ENCODE measurements around the gene NEMF.
"Not testable (repeated sequence)": the region's sequence is repeated elsewhere in the genome, so short reads cannot be mapped to it uniquely, and the experiment has no call there.

NEMF gene

DNA sequence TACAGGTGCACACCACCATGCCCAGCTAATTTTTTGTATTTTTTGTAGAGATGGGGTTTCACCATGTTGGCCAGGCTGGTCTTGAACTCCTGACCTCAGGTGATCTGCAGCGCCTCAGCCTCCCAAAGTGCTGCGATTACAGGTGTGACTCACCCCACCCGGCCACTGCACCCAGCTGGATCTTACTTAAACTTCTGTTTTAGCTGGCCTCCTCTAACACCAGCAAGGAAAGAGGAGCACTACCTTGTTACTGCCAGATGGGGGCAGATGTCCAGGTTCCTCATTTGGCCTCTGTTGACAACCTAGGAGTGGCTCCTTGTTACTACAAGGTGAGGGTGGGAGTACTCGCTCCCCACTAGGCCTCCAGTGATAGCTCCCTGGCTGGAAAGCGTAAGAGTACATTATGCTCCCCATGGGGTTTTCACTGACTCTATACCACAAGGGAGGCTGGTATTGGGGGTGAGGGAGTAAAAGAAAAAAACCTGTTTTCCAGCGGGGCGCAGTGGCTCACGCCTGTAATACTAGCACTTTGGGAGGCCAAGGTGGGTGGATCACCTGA is 27.1 kb upstream of the NEMF start:
- no peak for DNase-seq

- no peak for DNase-seq
These were observed 24.1 kb upstream of the NEMF start for GRCh38 chr14:49876563-49877127.

DNA sequence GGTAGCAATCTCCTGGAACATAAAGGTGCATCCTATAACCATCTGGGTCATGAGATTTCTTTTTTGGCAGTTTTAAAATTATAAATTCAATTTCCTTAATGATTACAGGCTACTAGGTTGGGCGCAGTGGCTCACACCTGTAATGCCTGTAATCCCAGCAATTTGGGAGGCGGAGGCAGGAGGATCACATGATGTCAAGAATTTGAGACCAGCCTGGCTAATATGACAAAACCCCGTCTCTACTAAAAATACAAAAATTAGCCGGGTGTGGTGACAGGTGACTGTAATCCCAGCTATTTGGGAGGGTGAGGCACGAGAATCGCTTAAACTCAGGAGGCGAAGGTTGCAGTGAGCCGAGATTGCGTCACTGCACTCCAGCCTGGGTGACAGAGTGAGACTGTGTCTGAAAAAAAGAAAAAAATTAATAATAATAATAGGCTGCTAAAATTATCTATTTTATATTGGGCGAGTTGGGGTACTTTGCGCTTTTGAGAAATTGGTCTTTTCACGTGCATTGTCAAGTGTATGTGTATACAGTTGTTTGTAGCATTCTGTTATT is 23.1 kb upstream of the NEMF start:
- DNase-seq = no peak

DNA sequence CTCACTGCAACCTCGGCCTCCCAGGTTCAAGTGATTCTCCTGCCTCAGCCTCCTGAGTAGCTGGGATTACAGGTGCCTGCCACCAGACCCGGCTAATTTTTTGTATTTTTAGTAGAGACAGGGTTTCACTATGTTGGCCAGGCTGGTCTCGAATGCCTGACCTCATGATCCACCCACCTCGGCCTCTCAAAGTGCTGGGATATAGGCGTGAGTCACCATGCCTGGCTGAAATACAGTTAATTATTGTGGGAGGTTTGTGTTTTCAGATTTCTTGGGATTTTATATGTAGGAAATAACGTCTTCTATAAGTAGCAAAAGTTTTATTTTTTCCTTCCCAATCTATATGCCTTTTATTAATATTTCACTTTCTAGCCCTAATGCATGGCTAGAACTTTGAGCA is 21.0 kb upstream of the NEMF start:
- DNase-seq = not testable (repeated sequence)

DNA sequence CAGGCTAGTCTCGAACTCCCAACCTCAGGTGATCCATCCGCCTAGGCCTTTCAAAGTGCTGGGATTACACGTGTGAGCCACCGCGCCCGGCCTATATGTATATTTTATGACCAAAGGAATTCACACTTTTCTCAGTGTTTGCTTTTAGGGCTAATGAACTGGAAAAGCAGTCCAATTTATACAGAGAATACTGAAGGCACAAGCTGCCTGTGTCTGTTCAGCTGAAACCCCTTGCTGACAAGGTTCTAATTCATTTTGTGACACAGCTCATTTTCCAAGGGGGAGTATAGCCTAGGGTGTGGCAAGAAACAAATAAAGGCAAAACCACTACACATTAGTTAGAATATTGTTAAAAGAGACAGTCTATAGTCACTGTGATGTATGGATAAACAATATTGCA is 18.3 kb upstream of the NEMF start:
- DNase-seq = no peak

GRCh38 chr14:49868720-49869114 is 16.1 kb upstream of the NEMF start:
- no peak for DNase-seq

GRCh38 chr14:49867831-49868719 is 15.5 kb upstream of the NEMF start:
- DNase-seq = peak; percentile 92

DNA sequence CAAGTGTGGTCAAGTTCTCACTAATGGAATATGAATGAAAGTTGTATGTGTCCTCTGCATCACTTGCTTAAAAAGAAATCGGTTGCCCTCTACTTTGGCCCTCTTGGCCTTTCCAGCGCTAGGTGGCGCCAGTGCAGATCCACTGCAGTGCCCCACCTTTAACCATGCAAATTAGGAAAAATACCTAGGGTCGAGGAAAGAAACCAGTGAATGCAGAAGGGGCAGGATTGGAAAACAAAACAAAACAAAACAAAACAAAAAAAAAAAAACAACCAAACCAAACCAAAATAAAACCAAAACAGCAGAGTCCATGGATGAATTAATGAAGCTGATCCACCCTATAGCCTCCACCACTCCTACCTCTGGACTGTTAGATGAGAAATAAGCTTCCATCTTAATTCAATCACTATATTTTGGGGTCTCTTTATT is 12.9 kb upstream of the NEMF start:
- peak; percentile 49 for DNase-seq

DNA sequence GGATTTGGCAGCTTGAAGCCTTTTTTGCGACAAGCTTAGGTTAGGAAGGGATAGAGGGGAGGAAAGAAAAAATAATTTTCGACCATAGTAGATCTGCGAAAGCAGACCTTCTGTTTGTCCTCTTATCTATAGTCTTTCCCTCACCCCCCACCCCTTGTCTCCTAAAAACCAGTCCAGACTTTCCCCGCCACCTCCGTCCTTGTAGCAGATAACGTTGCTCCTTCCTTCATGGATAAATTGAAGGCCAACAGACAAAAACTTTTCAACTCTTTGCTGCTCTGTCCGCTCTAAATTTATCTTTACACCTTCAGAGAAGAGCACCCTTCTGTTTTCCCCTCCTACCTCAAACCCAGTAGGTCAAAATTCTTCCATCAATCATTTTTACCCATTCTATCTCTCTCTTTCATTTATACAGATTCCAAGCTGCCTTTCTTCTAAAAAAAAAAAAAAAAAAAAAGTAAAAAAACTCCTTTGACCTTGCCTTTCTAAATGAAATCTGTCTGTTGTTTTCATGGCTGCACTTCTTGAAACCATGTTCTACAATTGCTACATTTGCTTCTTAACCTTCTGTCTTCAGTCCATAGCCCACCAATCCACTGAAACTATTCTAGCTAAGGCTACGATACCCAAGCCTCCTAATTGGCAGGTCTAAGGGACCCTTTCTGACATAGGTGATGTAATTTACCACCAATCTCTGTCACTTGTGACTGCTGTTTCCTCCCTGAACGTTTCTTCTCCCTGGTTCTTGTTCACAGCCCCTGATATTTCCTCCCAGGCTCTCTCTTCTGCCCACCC is 11.1 kb upstream of the NEMF start:
- no peak for DNase-seq

- DNase-seq = peak; percentile 93
These were observed 9.6 kb upstream of the NEMF start for GRCh38 chr14:49862089-49862673.

DNA sequence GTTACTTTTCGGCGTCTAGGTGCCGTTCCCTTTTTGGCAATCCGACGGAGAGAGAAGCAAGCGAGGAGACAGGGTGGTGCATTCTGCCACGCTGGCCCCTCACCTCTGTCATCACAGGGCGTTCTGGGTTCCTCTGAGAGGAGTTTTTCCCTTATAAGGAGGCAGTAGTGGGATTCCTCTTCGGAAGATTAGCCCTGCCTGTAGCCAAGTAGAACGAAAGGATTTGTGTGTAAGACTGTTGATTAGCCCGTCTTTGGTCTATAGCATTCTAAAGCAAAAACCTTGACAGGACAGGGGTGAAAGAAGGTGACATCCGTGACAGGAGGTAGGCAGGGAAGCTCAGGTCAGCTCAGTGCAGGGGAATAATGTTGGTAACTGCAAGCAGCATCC is 9.1 kb upstream of the NEMF start:
- peak; percentile 78 for DNase-seq

GRCh38 chr14:49860988-49861698 is 8.6 kb upstream of the NEMF start:
- no peak for DNase-seq

- no peak for DNase-seq
These were observed 5.8 kb upstream of the NEMF start for GRCh38 chr14:49858383-49858782.

DNA sequence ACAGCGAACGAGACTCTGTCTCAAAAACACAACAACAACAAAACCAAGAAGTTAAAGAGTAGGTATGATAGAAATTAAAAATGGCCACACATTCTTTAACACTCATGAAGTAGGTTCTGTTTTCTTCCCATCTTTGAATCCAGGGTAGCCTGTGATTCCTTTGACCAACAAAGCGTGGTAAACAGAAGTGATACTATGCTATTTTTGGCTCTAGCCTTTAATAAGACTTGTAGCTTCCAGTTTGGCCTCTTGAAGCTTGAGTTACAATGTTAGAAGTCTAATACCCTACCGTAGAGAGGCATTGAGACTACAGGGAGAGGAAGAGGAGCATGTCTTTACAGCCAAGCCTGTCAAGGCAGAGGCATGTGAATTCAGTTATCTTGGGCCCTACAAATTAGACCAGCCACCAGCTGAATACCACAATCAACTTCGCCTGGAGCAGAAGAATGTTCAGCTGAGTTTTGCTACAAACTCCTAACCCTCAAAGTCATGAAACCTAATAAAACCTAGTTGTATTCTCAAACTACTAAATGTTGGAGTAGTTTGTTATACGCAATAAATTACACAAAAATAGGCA is 4.9 kb upstream of the NEMF start:
- DNase-seq = no peak

- peak; percentile 58 for DNase-seq
These were observed 1.2 kb upstream of the NEMF start for GRCh38 chr14:49853572-49854375.

DNA sequence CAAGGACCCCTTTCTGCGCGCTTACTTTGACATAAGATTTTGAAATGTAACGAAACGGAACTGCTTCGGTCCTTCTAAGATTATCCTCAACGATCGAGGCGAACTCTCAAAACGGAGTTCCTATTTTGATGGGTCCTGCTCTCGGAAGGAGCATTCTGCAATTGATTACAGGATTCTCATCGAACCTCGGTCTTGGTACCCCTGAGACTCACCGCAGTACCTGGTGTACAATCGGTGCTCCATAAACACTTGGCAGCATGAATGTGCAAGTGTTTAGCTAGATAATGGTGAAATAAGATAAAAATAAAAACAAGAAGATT is 530 bp upstream of the NEMF start:
- DNase-seq = no peak

GRCh38 chr14:49851813-49852212 is 775 bp downstream of the NEMF start:
- no peak for DNase-seq

GRCh38 chr14:49849213-49849847 is 3.3 kb downstream of the NEMF start:
- DNase-seq = no peak

DNA sequence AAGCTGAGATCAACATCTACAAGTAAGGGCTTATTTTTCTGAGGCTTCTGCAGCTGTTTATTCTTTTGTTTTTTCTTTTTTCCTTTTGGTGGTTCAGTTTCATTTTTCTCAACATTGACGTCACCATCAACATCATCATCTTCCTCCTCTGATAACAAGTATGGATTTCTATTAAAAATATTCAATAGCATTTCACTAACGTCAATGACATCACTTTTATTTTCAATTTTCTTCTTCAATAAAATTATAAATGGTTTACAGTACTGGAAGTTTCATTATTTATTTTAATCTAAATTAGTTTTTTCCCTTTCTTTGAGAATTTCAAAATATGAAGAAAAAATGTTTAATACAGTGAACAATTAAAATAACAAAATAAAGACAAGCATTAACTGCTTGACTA is 23.9 kb downstream of the NEMF start:
- no peak for DNase-seq

GRCh38 chr14:49820176-49820575 is 32.4 kb downstream of the NEMF start:
- DNase-seq = no peak

All from NCI-H526 treated with DMSO at 0.1 percent for 48 hours (cell line).